ENCODE data around the gene CD248. TPM values are rescaled to one million over a fixed set of nuclear protein-coding genes. Genes with fewer than 3 reads are reported as not detected.

CD248 gene
- total RNA-seq, 2 experiments from 2014 or later = 3.3 to 3.4 TPM

Other genes starting within 250 kb of the CD248 start
- 100 to 1,000 TPM; 179 to 183 TPM for gene PACS1, start 246.8 kb downstream of the CD248 start, total RNA-seq
- 10 to 100 TPM; 28.6 to 30.0 TPM for gene KLC2, start 59.3 kb downstream of the CD248 start, total RNA-seq
- gene RAB1B, start 48.4 kb downstream of the CD248 start, total RNA-seq = 10 to 100 TPM; 27.4 to 29.4 TPM
- 1 to 10 TPM; 4.1 to 6.2 TPM for gene CNIH2, start 38.9 kb downstream of the CD248 start, total RNA-seq
- 10 to 100 TPM; 17.4 to 21.1 TPM for gene YIF1A, start 27.9 kb downstream of the CD248 start, total RNA-seq
- gene TMEM151A, start 25.1 kb downstream of the CD248 start, total RNA-seq = under 1 TPM; 0.11 to 0.14 TPM
- 1 to 10 TPM; 1.2 to 1.6 TPM for gene RIN1, start 19.4 kb upstream of the CD248 start, total RNA-seq
- 10 to 100 TPM; 52.7 to 58.4 TPM for gene BRMS1, start 28.1 kb upstream of the CD248 start, total RNA-seq
- gene B4GAT1, start 30.6 kb upstream of the CD248 start, total RNA-seq = 1 to 10 TPM; 1.9 to 2.0 TPM
- 1 to 10 TPM; 9.7 TPM for gene SLC29A2, start 54.7 kb upstream of the CD248 start, total RNA-seq
- not detected for gene NPAS4, start 104.0 kb upstream of the CD248 start, total RNA-seq
- gene MRPL11, start 121.8 kb upstream of the CD248 start, total RNA-seq = 10 to 100 TPM; 17.7 to 21.0 TPM
- 10 to 100 TPM; 20.7 to 23.8 TPM for gene PELI3, start 149.9 kb upstream of the CD248 start, total RNA-seq
- 10 to 100 TPM; 16.9 to 17.7 TPM for gene DPP3, start 163.4 kb upstream of the CD248 start, total RNA-seq
- 10 to 100 TPM; 11.7 to 11.9 TPM for gene BBS1, start 193.6 kb upstream of the CD248 start, total RNA-seq
- gene ZDHHC24, start 229.0 kb upstream of the CD248 start, total RNA-seq = 10 to 100 TPM; 17.0 to 18.4 TPM
- under 1 TPM; 0.14 to 0.22 TPM for gene ACTN3, start 229.9 kb upstream of the CD248 start, total RNA-seq

Measured in CD4-positive, alpha-beta T cell (primary cell).